ENCODE results near the gene GHSR.

Gene GHSR

GRCh38 chr3:172447611-172448579, at the start of gene GHSR:
Gene GHSR, minus strand, starts transcription at chr3:172448456. Its CDS starts 43 bp downstream, at chr3:172448413.
- DNase-seq: no peak

GRCh38 chr3:172490198-172490669, 42.0 kb upstream of the GHSR start:
- DNase-seq: peak; percentile 81 to 87

- no peak for DNase-seq
Measured at GRCh38 chr3:172478116-172478515, 29.9 kb upstream of the GHSR start.

- DNase-seq: no peak
Measured at GRCh38 chr3:172476347-172476746, 28.1 kb upstream of the GHSR start.

- DNase-seq: no peak
Measured at GRCh38 chr3:172475703-172476102, 27.4 kb upstream of the GHSR start.

- DNase-seq: no peak
Measured at GRCh38 chr3:172471903-172472302, 23.6 kb upstream of the GHSR start.

- DNase-seq: no peak
Measured at GRCh38 chr3:172470588-172470987, 22.3 kb upstream of the GHSR start.

GRCh38 chr3:172467170-172467824, 19.0 kb upstream of the GHSR start:
- no peak for DNase-seq

GRCh38 chr3:172466553-172467130, 18.4 kb upstream of the GHSR start:
- no peak for DNase-seq

GRCh38 chr3:172465281-172465680, 17.0 kb upstream of the GHSR start:
- no peak for DNase-seq

- no peak for DNase-seq
Measured at GRCh38 chr3:172464306-172464705, 16.1 kb upstream of the GHSR start.

- no peak for DNase-seq
Measured at GRCh38 chr3:172461530-172462138, 13.4 kb upstream of the GHSR start.

- no peak for DNase-seq
Measured at GRCh38 chr3:172456404-172456803, 8.1 kb upstream of the GHSR start.

GRCh38 chr3:172454180-172454579, 5.9 kb upstream of the GHSR start:
- no peak for DNase-seq

- no peak for DNase-seq
Measured at GRCh38 chr3:172449466-172450149, 1.4 kb upstream of the GHSR start.

- no peak for DNase-seq
Measured at GRCh38 chr3:172448661-172449465, 607 bp upstream of the GHSR start.

- no peak for DNase-seq
Measured at GRCh38 chr3:172446198-172446597, 2.1 kb downstream of the GHSR start.

- no peak for DNase-seq
Measured at GRCh38 chr3:172444821-172445220, 3.4 kb downstream of the GHSR start.

- DNase-seq: no peak
Measured at GRCh38 chr3:172442606-172443005, 5.7 kb downstream of the GHSR start.

GRCh38 chr3:172441581-172441980, 6.7 kb downstream of the GHSR start:
- DNase-seq: no peak

- DNase-seq: no peak
Measured at GRCh38 chr3:172438186-172438585, 10.1 kb downstream of the GHSR start.

GRCh38 chr3:172437713-172438112, 10.5 kb downstream of the GHSR start:
- no peak for DNase-seq

All from activated CD4-positive, alpha-beta T cell treated with anti-CD3 and anti-CD28 coated beads for 4 hours (primary cell).